Right lung (tissue), 5 donors: ENCODE measurements around the gene MROH8. TPM values are rescaled to one million over a fixed set of nuclear protein-coding genes. Genes with fewer than 3 reads are reported as not detected.
"Not testable (repeated sequence)": the region's sequence is repeated elsewhere in the genome, so short reads cannot be mapped to it uniquely, and the experiment has no call there.

Experiments
- DNase-seq, 2 donors: peaks; one replicate each; pipeline ENCODE4 v3.0.0-alpha.2; 2013
- polyA plus RNA-seq, 5 donors: library from polyadenylated mRNA; unstranded; fragments of 120-200 nt; gene quantifications; one replicate each; pipeline versions ENCODE4 v1.2.1 to v1.2.3, GENCODE V29; 2013; ENCODE audit warnings: inconsistent platforms in 1 of 5, low replicate concordance in 1 of 5; ENCODE audit not compliant: insufficient read length in 5 of 5, insufficient read depth in 1 of 5

MROH8 gene
- polyA plus RNA-seq, 5 donors: 4.2 to 5.6 (median 4.9) TPM

DNA sequence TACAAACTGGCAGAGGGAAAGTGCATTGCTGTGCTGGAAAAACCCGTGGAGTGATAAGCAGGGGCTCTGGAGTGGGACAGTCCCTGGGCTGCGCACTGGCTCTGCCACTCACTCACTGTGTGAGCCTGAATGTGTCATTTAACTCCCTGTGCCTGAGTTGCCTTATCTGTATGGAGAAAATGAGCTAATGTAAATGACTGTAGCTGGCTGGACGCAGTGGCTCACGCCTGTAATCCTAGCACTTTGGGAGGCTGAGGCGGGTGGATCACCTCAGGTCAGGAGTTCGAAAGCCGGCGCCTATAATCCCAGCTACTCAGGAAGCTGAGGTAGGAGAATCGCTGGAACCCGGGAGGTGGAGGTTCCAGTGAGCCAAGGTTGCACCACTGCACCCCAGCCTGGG lies 18.7 kb downstream of the MROH8 start:
- no peak for DNase-seq

DNA sequence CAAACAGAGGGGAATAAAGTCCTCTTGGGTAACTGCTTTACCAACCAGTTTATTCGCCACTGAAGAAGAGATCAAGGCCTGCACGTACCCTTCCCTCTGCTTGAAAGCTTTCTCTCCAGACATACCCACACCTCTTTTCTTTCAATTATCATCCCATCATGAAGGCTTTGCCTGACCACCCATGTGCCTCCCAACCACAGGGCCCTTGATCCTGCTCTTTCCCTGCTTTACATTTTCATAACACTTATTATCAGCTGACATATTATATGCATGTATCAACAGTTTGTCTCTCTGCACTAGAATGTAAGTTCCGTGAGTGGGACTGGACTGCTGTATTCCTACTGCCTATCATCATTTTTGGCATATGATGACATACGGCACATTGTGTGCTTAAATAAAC lies 21.1 kb downstream of the MROH8 start:
- no peak for DNase-seq

DNA sequence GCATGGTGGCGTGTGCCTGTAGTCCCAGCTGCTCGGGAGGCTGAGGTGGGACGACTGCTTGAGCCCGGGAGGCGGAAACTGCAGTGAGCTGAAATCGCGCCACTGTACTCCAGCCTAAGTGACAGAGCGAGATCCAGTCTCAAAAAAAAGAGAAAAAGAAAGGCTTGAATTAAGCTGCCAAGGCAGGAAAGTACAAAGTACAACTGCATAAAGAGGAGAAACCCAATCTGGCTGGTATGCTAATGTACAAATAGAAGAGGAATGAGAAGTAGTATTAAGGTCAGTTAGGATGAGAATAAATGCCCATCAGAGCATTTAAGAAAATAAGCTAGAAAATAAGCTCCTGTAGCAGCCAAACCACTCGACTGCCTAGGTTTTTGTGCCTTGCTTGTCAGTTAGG lies 23.4 kb downstream of the MROH8 start:
- DNase-seq: no peak

DNA sequence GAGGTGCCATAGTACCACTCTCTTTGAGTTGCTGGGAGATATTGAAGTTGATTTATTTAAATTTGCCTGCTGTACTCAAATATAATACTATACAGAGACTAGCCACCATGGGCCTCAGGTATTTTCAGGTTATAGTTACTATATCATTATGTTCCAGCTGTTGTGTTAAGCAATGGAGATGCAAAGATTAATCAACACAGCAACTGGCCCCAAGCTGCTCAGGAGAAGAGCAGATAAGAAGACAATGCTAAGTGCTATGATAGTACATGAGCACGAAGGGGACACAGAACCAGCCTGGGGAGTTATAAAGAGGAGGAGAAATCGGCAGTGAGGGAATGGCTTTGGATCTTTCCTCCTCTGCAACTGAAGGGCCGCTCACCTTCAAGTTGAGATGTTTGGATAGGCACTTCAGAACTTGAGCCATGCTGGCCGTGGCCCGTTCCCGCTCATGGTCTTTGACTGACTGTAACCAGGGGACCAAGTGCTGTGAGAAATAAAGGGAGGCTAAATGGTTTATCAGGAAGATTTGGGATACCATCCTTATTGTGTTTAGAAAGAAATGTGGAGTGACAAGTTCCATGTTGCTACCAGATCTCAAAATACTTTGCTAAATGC lies 24.6 kb downstream of the MROH8 start:
- DNase-seq: no peak

- no peak for DNase-seq
Observed at GRCh38 chr20:37152284-37152683, 27.1 kb downstream of the MROH8 start.

- DNase-seq: no peak
Observed at GRCh38 chr20:37151529-37151928, 27.8 kb downstream of the MROH8 start.

- DNase-seq: not testable (repeated sequence)
Observed at GRCh38 chr20:37150864-37151263, 28.5 kb downstream of the MROH8 start.

DNA sequence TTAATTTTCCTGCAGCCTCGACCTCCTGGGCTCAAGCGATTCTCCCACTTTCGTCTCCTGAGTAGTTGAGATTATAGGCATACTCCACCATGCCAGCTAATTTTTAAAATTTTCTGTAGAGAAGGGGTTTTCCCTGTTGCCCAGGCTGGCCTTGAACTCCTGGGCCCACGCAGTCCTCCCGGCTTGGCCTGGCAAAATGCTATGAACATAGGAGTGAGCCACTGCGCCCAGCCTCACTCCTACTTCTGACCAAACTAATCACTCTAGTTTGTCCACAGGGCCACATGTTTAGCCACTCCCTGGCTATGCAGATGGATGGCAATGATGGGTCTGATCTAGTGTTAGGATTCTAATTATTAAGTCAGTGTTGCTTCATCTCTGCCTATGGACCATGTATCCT lies 32.1 kb downstream of the MROH8 start:
- no peak for DNase-seq

- DNase-seq: no peak
Observed at GRCh38 chr20:37144856-37145404, 34.4 kb downstream of the MROH8 start.

DNA sequence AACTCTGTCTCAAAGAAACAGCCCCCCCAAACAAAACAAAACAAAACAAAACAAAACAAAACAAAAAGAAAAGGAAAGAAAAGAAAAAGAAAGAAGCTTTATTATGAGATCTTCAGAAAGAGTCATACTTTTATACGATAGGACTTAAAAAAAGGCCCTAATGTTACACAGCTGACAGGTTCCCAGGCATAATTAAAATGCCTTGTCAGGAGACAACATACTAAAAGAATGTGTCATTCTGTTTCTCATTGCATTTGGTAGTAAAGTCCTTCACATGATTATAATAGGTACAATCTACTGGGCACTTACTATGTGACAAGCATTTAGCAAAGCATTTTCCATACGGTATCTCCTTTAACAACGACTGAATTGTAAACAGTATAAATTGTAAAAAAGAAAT lies 36.6 kb downstream of the MROH8 start:
- DNase-seq: no peak

GRCh38 chr20:37137547-37137946 lies 41.8 kb downstream of the MROH8 start:
- DNase-seq: no peak

- DNase-seq: no peak
Observed at GRCh38 chr20:37133952-37134351, 45.4 kb downstream of the MROH8 start.

- no peak for DNase-seq
Observed at GRCh38 chr20:37131486-37131885, 47.9 kb downstream of the MROH8 start.

DNA sequence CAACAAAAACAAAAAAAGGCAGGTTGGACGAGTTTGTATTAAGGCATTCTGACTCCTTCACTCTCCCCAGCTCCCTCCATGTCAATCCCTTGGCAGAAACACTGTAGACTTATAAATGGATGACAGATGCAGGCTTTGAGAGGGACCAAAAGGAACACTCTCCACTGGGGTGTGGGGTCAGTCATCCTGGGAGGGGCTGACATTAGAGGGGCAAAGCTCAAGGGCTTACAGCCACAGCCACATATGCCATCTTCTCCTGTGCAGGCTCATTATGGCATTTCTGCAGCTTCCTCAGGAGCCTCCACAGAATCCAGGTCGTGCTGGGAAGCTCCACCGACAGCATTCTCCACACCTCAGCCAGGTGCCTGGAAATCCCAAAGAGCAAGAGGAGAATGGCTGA lies 50.5 kb downstream of the MROH8 start:
- no peak for DNase-seq

DNA sequence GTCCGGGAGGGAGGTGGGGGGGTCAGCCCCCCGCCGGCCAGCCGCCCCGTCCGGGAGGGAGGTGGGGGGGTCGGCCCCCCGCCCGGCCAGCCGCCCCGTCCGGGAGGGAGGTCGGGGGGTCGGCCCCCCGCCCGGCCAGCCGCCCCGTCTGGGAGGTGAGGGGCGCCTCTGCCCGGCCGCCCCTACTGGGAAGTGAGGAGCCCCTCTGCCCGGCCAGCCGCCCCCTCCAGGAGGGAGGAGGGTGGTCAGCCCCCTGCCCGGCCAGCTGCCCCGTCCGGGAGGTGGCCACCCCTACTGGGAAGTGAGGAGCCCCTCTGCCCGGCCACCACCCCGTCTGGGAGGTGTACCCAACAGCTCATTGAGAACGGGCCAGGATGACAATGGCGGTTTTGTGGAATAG lies 53.1 kb downstream of the MROH8 start:
- not testable (repeated sequence) for DNase-seq

DNA sequence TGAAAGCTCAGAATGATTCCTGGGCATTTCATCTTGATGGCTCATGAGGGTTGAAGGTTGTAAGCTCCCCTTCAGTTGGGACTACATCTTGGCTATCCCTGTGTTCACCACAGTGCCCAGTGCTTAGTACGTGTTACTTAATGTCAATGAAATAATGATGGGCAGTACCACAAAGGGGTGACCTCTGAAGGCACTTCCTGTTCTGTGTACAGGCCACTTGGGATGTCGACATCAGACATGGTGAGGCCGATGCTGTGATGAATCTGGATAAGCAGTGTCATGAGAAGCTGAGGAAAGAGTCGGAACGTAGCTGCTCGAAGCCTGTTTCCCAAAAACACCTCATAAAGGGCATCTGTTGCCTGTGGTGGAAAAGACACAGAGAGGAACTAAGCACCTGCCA lies 55.9 kb downstream of the MROH8 start:
- DNase-seq: no peak

DNA sequence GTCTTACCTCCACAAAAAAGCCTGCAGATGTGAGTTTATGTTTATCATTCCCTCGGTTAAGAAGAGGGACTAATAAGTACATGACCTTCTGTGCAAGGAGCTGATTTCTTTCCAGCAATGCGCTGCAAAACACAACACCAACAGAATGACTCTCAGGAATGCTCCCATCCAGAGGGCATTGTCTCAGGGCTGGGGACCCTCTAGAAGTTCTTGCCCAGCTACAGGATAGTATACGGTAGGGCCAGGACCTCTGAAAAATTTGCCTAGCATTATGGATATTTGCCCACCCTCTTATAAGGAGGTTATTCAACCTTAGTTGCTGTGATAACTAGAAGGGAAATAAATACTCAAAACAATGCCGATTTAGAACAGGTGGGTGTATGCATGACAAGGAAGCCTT lies 58.9 kb downstream of the MROH8 start:
- no peak for DNase-seq

DNA sequence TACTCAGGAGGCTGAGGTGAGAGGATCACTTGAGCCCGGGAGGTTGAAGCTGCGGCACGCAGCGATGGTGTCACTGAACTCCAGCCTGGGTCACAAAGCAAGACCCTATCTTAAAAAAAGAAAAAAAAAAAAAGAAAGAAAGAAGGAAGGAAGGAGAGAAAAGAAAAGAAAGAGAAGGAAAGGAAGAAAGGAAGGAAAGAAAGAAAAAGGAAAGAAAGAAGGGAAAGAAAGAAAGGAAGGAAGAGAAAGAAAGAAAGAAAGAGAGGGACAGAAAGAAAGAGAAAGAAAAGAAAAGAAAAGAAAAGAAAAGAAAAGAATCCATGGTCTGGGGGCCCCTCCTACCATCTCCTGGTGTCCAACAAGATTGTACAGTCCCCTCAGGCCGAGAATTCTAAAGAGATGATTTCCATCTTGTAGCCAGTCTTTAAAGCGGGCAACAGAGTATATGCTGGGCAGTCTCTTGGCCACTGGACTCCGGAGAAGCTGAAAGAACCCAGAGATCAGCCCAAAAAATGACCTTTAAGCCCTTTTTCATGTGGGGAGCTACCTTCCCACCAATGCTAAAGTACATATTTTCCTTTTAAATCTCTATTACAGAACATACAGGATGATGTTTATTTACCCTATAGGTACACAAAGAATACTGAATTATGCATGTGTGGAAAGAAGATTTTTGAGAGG lies 59.9 kb downstream of the MROH8 start:
- DNase-seq: no peak

DNA sequence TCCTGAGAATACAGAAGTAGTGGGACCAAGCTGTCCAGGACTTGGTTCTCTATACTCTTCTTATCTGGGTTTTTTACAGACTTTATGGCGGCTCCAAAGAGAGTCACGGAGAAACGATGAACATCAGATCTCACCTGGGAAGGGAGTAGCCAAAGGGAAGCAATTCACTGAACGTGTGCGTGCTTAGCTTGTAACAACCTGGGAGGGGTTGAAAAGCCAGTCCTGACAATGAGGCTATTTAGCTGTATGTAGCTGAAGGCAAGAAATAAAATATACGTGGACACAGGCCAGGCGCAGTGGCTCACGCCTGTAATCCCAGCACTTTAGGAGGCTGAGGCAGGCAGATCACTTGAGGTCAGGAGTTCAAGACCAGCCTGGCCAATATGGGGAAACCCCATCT lies 65.3 kb downstream of the MROH8 start:
- no peak for DNase-seq

- DNase-seq: no peak
Observed at GRCh38 chr20:37111926-37112455, 67.4 kb downstream of the MROH8 start.

DNA sequence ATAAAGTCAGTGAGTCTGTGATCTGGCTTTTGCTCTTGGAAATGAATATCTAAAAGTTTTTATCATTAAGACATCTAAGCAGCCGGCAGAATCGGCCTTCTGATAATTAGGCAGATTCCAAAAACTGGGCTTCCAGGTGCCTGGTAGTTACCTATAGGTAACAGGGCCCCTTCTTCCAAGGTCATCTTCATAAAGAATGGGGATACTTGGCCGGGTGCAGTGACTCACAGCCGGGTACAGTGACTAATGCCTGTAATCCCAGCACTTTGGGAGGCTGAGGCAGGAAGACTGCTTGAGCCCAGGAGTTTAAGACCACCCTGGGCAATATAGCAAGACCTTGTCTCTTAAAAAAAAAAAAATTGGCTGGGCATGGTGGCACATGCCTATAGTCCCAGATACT lies 70.7 kb downstream of the MROH8 start:
- DNase-seq: no peak

DNA sequence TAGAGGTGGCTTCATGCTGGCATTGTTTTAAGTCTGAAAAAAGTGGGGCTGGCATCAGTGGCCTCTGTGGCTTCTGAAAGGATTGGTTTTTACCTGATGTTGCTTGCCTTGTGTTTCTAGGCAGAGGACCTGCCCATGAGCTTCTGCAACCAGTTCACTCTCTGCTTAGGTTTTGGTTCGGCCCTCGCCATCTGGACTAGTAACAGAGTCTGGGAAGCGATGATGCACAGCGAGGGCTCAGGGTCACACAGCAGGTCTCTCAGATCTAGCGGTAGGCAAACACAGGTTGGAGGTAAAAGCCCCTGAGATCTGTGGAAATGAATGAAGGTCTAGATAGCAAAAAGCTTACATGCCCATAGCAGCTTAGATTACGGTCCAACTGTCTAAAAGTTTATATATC lies 76.8 kb downstream of the MROH8 start:
- DNase-seq: no peak

DNA sequence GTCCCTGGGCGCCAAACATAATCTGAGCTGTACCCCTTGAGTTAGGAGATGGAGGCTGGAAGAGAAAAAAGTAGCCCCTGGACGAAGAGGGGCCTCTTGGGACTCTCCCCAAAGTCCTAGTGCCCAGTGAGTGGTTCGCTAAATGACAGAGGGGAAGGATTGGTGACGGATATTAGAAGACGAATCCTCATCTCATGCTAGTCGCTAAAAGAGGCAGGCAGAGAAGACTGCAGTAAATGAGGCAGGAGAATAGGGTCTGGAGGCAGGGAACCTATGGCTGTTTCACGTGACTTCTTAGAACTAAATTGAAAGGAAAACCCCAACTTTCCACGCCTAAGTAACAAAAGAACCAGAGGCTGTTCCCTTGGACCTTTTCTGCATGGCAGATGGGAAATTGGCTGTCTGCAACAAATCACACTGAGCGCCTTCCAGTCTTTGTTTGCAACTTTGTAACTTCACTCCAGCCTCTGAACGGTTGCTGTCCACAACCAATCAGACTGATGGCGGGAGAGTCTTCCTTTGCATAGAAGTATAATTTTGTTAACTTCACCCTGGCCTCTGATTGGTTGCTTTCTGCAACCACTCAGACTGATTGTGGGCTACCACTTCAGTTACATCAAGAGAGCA lies 82.8 kb downstream of the MROH8 start:
- no peak for DNase-seq
